SU-DHL-6 (cell line): Measurements from ENCODE around the gene ARL6IP5.

Experiments used
- H2AFZ ChIP-seq: fragments of 200-600 bp; sonication (generic); 2 replicates; pipeline ENCODE4 v1.6.1; 2014; ENCODE audit warnings: low read depth, mild to moderate bottlenecking, moderate library complexity, mixed read lengths, antibody characterized with exemption, low read length; ENCODE audit not compliant: severe bottlenecking
- H3F3A ChIP-seq: fragments of 200-600 bp; shearing (Covaris generic); 2 replicates; pipeline ENCODE4 v1.6.0; 2016; ENCODE audit warnings: antibody characterized with exemption, mild to moderate bottlenecking; ENCODE audit not compliant: insufficient read depth
- H3K27ac ChIP-seq: fragments of 200-600 bp; sonication (generic); 2 replicates; pipeline ENCODE4 v1.5.1; 2016; ENCODE audit warnings: low read depth, mild to moderate bottlenecking, low read length, moderate library complexity, mixed read lengths
- H3K27me3 ChIP-seq: fragments of 200-600 bp; sonication (generic), shearing (Covaris generic); 2 replicates; pipeline ENCODE4 v1.6.0; 2014; ENCODE audit warnings: mild to moderate bottlenecking, low read length
- H3K36me3 ChIP-seq: fragments of 200-600 bp; sonication (generic); 2 replicates; pipeline ENCODE4 v1.6.1; 2014; ENCODE audit warnings: mild to moderate bottlenecking, low read length, mixed read lengths
- H3K4me2 ChIP-seq: fragments of 300-600, 200-600 bp; shearing (Covaris generic), sonication (generic); 2 replicates; pipeline ENCODE4 v1.6.0; 2014; ENCODE audit warnings: low read length, low read depth, mild to moderate bottlenecking; ENCODE audit not compliant: poor library complexity, severe bottlenecking
- H3K4me3 ChIP-seq: fragments of 200-600 bp; sonication (generic); 2 replicates; pipeline ENCODE4 v1.5.1; 2014; ENCODE audit warnings: antibody characterized with exemption, low read length, mild to moderate bottlenecking, mixed read lengths; ENCODE audit not compliant: insufficient read depth, poor library complexity, severe bottlenecking
- H3K79me2 ChIP-seq: fragments of 200-600 bp; sonication (generic); 2 replicates; pipeline ENCODE4 v1.6.1; 2014; ENCODE audit warnings: mild to moderate bottlenecking, low read length, moderate library complexity; ENCODE audit not compliant: insufficient read depth
- H3K9ac ChIP-seq: fragments of 200-600 bp; sonication (generic); 2 replicates; pipeline ENCODE4 v1.7.0; 2014; ENCODE audit warnings: mild to moderate bottlenecking, low read length
- H3K9me2 ChIP-seq: fragments of 200-600 bp; sonication (generic); replicated peaks from 2 replicates; pipeline ENCODE4 v1.6.1; 2014; ENCODE audit warnings: low read length; ENCODE audit not compliant: insufficient read depth
- H3K9me3 ChIP-seq: fragments of 200-600 bp; sonication (generic); 2 replicates; pipeline ENCODE4 v1.6.1; 2014; ENCODE audit warnings: low read length, mixed read lengths; ENCODE audit not compliant: insufficient read depth
- H4K20me1 ChIP-seq: fragments of 200-600 bp; sonication (generic); 2 replicates; pipeline ENCODE4 v1.6.1; 2014; ENCODE audit warnings: low read depth, mild to moderate bottlenecking, antibody characterized with exemption, low read length, moderate library complexity, mixed read lengths
- EZH2phosphoT487 ChIP-seq: fragments of 200-600 bp; sonication (generic), shearing (Covaris generic); conservative IDR thresholded peaks from 2 replicates; pipeline ENCODE4 v1.6.1; 2018; ENCODE audit warnings: mild to moderate bottlenecking, antibody characterized with exemption, low read length, moderate library complexity, mixed read lengths
- TF ChIP-seq, protein P1 (sequence below): fragments of 200-600 bp; sonication (generic); IDR thresholded peaks from one replicate; pipeline ENCODE4 v1.5.1; 2017; ENCODE audit warnings: antibody characterized with exemption, mild to moderate bottlenecking, low read length, moderate library complexity; ENCODE audit not compliant: insufficient read depth, poor library complexity, severe bottlenecking

Gene ARL6IP5

GRCh38 chr3:69108811-69109210, 24.1 kb downstream of the ARL6IP5 start:
- H3K9ac ChIP-seq: no peak overlapping the region
- H4K20me1 ChIP-seq: no peaks in the 10 kb centered on the region
- peaks cover 4% of the 10 kb centered on the region; the same call in 1 of the 2 replicates for H3K36me3 ChIP-seq
- no peak overlapping the region for H3K4me3 ChIP-seq
- no peaks in the 10 kb centered on the region for H3F3A ChIP-seq
- H3K27me3 ChIP-seq: no peaks in the 10 kb centered on the region
- H3K9me3 ChIP-seq: no peaks in the 10 kb centered on the region
- TF ChIP-seq EZH2phosphoT487: no peak
- TF ChIP-seq, protein P1, sequence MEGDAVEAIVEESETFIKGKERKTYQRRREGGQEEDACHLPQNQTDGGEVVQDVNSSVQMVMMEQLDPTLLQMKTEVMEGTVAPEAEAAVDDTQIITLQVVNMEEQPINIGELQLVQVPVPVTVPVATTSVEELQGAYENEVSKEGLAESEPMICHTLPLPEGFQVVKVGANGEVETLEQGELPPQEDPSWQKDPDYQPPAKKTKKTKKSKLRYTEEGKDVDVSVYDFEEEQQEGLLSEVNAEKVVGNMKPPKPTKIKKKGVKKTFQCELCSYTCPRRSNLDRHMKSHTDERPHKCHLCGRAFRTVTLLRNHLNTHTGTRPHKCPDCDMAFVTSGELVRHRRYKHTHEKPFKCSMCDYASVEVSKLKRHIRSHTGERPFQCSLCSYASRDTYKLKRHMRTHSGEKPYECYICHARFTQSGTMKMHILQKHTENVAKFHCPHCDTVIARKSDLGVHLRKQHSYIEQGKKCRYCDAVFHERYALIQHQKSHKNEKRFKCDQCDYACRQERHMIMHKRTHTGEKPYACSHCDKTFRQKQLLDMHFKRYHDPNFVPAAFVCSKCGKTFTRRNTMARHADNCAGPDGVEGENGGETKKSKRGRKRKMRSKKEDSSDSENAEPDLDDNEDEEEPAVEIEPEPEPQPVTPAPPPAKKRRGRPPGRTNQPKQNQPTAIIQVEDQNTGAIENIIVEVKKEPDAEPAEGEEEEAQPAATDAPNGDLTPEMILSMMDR: no peak
- no peak overlapping the region for H3K27ac ChIP-seq
- H3K79me2 ChIP-seq: no peaks in the 10 kb centered on the region
- H2AFZ ChIP-seq: no peak overlapping the region
- H3K4me2 ChIP-seq: no peak overlapping the region
- no peaks in the 10 kb centered on the region for H3K9me2 ChIP-seq

GRCh38 chr3:69110941-69111546, 26.3 kb downstream of the ARL6IP5 start:
- H4K20me1 ChIP-seq: no peaks in the 10 kb centered on the region

DNA sequence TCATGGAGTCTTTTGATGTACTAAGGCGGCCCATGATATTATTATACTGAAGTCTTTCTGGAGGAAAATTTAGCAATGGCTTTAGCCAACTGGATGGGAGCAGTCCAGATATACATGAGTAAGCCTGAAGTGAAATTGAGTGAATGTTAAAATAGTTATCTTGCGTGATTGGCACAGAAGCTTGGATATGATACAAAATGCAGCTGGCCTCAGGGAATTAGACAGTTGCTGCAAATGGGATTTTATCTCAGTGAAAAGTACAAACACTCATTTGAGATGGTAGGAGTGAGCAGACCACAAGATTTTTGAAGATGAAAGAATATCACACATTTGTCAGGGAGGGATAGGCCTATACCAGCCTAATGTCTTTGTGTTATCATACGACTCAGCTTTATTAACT, 28.8 kb downstream of the ARL6IP5 start:
- H2AFZ ChIP-seq: no peak overlapping the region
- no peak overlapping the region for H3K4me2 ChIP-seq
- H3K9ac ChIP-seq: no peak overlapping the region
- TF ChIP-seq EZH2phosphoT487: no peak
- TF ChIP-seq, protein P1: no peak
- no peak overlapping the region for H3K27ac ChIP-seq
- no peaks in the 10 kb centered on the region for H3K9me2 ChIP-seq
- H3K27me3 ChIP-seq: no peaks in the 10 kb centered on the region
- no peaks in the 10 kb centered on the region for H3F3A ChIP-seq
- H3K36me3 ChIP-seq: no peaks in the 10 kb centered on the region
- H3K9me3 ChIP-seq: no peaks in the 10 kb centered on the region
- no peaks in the 10 kb centered on the region for H3K79me2 ChIP-seq
- no peaks in the 10 kb centered on the region for H4K20me1 ChIP-seq
- H3K4me3 ChIP-seq: no peak overlapping the region

More at GRCh38 chr3:69110941-69111546, 26.3 kb downstream of the ARL6IP5 start:
- no peaks in the 10 kb centered on the region for H3K9me3 ChIP-seq
- no peaks in the 10 kb centered on the region for H3K27me3 ChIP-seq
- no peak overlapping the region for H3K4me3 ChIP-seq
- no peak for TF ChIP-seq EZH2phosphoT487
- H3K79me2 ChIP-seq: no peaks in the 10 kb centered on the region
- no peaks in the 10 kb centered on the region for H3K9me2 ChIP-seq
- H3F3A ChIP-seq: no peaks in the 10 kb centered on the region
- no peak overlapping the region for H3K4me2 ChIP-seq
- H3K27ac ChIP-seq: no peak overlapping the region
- no peak overlapping the region for H2AFZ ChIP-seq
- H3K9ac ChIP-seq: no peak overlapping the region
- no peaks in the 10 kb centered on the region for H3K36me3 ChIP-seq

DNA sequence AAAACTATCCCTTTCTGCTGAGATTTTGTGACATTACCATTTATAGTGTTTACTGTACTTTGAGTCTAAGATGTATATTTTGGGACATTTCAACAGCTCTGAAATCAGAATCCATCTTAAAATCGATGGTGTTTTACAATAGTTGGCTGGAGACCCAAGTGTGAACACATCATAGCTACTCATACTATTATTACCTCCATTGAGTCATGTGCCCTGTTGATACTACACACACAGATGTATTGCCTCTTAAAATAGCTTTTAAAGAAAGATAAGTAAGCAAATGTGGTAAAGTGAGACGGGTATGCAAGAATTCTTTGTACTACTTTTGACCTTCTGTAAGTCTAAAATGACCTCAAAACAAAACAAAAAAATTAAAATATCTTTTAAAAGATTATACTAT, 31.0 kb downstream of the ARL6IP5 start:
- TF ChIP-seq, protein P1: no peak
- no peak for TF ChIP-seq EZH2phosphoT487
- Histone ChIP-seq H3F3A (no peaks in the 10 kb centered on the region), H3K4me3 (no peak overlapping the region), H3K79me2 (no peaks in the 10 kb centered on the region), H3K9me3 (no peaks in the 10 kb centered on the region), H3K9ac (no peak overlapping the region), H2AFZ (no peak overlapping the region), H3K4me2 (no peak overlapping the region), H3K36me3 (no peaks in the 10 kb centered on the region), H3K9me2 (no peaks in the 10 kb centered on the region), H3K27me3 (no peaks in the 10 kb centered on the region), H3K27ac (no peak overlapping the region), H4K20me1 (no peaks in the 10 kb centered on the region)
